ENCODE results near the gene ZNF587B.

- TF ChIP-seq, protein P1, sequence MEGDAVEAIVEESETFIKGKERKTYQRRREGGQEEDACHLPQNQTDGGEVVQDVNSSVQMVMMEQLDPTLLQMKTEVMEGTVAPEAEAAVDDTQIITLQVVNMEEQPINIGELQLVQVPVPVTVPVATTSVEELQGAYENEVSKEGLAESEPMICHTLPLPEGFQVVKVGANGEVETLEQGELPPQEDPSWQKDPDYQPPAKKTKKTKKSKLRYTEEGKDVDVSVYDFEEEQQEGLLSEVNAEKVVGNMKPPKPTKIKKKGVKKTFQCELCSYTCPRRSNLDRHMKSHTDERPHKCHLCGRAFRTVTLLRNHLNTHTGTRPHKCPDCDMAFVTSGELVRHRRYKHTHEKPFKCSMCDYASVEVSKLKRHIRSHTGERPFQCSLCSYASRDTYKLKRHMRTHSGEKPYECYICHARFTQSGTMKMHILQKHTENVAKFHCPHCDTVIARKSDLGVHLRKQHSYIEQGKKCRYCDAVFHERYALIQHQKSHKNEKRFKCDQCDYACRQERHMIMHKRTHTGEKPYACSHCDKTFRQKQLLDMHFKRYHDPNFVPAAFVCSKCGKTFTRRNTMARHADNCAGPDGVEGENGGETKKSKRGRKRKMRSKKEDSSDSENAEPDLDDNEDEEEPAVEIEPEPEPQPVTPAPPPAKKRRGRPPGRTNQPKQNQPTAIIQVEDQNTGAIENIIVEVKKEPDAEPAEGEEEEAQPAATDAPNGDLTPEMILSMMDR (conservative IDR thresholded peaks at IDR 0.05): no peak
- TF ChIP-seq ZFX (IDR thresholded peaks at IDR 0.05): no peak
Observed at GRCh38 chr19:57813919-57814504, 16.1 kb upstream of the ZNF587B start.
